Measurements from ENCODE around the gene BPGM.

GRCh38 chr7:134703782-134704181 lies 57.1 kb downstream of the BPGM start:
- TF ChIP-seq CTCF (conservative IDR thresholded peaks at IDR 0.05; ENCODE audit: low read depth, low read length) (no peak), EZH2 (IDR thresholded peaks at IDR 0.05; ENCODE audit: borderline replicate concordance, low read depth, low read length, poor library complexity, severe bottlenecking) (no peak)
